Lower lobe of right lung (tissue), 2 donors: Measurements from ENCODE around the gene SMARCD3. TPM values are rescaled to one million over a fixed set of nuclear protein-coding genes. Genes with fewer than 3 reads are reported as not detected.

Experiments used
- ATAC-seq, 2 donors: fragments of 200-7000 bp; cut with Tn5 transposase; one replicate each; pipeline ENCODE4 v1.9.1; 2020 to 2022; ENCODE audit warnings: mild to moderate bottlenecking in 2 of 2, moderate library complexity in 2 of 2
- DNase-seq: peaks from one replicate; pipeline ENCODE4 v3.0.0-alpha.2; 2020
- H3K27ac ChIP-seq: fragments of 200-600 bp; one replicate; pipeline ENCODE4 v1.8.0; 2022
- H3K27me3 ChIP-seq: fragments of 200-600 bp; one replicate; pipeline ENCODE4 v1.8.0; 2022; ENCODE audit warnings: low read depth
- H3K36me3 ChIP-seq: fragments of 200-600 bp; one replicate; pipeline ENCODE4 v1.8.0; 2022; ENCODE audit warnings: mild to moderate bottlenecking
- H3K4me1 ChIP-seq: fragments of 200-600 bp; one replicate; pipeline ENCODE4 v1.8.0; 2022
- H3K4me3 ChIP-seq: fragments of 200-600 bp; one replicate; pipeline ENCODE4 v1.8.0; 2022; ENCODE audit warnings: mild to moderate bottlenecking
- H3K9me3 ChIP-seq: fragments of 200-600 bp; one replicate; pipeline ENCODE4 v1.8.0; 2022
- intact Hi-C: fragments of 100-400 bp; cut with DNase I; formaldehyde crosslinking; loops from one replicate; pipeline ENCODE4 v1.11.0; 2022
- long read RNA-seq: library from polyadenylated mRNA; unstranded; transcript quantifications from one replicate; pipeline ENCODE4 v2.0.0, GENCODE V29; 2021
- total RNA-seq: library from RNA; stranded (reverse); fragmentation: NEBNext Ultra II Directional; extraction: Animal tissue kit (Norgen Biotek cat#: 25700); gene quantifications from one replicate; pipeline ENCODE4 v1.2.1, GENCODE V29; 2021
- TF ChIP-seq, protein P1 (sequence below): fragments of 200-600 bp; IDR thresholded peaks from one replicate; pipeline ENCODE4 v1.8.0; 2022; ENCODE audit warnings: antibody characterized with exemption, mild to moderate bottlenecking
- donor health status: DM: no; HTN: yes; CAD: no; lungs with severe emphysema.

SMARCD3 gene
- 53.1 TPM for total RNA-seq
- long read RNA-seq, transcript SMARCD3-203 (14 exons, 2,018 nt): major isoform, 61 of 108 reads
- long read RNA-seq, transcript SMARCD3-201 (13 exons, 1,993 nt): minor isoform, 13 of 108 reads
- long read RNA-seq, partial matches to known transcripts: 11 of 108 reads
- long read RNA-seq, other reads (novel, unspliced or antisense): 20 of 108 reads

DNA sequence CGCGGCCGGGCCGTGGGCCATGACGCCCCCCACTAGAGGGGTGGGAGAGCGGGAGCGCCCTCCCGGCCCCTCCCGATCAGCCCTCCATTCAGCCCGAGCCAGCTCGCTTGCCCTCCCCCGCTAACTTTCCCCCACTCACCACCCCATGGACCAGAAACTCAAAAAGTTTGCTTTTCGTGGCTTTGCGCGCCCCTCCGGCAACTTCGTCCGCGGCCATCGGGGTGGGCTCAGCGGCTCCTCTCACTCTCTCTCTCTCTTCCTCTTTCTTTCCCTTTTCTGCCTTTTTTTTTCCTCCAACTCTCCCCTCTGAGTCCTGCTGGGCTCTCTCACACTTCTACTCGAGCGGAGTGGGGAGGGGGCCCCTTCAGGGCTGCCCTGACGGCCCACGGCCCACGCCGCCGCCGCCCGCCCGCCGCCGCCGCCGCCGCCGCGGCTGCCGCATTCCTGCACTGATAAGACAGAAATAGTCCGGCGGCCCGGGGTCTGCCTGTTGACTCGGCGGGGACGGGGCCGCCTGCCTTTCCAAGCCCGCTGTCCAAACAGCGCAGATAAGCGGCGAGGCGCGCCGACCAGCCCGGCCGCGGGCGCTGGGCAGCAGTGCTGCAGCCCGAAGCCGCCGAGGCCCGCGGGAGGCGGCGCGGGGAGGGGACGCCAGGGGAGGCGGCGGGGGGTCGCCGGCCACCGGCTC lies at the start of gene SMARCD3:
Gene SMARCD3, minus strand, starts transcription at position 349 of the 688 bp plus-strand sequence. Its CDS starts 132 bp downstream, at position 217.
- TF ChIP-seq, protein P1, sequence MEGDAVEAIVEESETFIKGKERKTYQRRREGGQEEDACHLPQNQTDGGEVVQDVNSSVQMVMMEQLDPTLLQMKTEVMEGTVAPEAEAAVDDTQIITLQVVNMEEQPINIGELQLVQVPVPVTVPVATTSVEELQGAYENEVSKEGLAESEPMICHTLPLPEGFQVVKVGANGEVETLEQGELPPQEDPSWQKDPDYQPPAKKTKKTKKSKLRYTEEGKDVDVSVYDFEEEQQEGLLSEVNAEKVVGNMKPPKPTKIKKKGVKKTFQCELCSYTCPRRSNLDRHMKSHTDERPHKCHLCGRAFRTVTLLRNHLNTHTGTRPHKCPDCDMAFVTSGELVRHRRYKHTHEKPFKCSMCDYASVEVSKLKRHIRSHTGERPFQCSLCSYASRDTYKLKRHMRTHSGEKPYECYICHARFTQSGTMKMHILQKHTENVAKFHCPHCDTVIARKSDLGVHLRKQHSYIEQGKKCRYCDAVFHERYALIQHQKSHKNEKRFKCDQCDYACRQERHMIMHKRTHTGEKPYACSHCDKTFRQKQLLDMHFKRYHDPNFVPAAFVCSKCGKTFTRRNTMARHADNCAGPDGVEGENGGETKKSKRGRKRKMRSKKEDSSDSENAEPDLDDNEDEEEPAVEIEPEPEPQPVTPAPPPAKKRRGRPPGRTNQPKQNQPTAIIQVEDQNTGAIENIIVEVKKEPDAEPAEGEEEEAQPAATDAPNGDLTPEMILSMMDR: no peak
- intact Hi-C loops: no loop called here
- H3K27ac ChIP-seq: peak within 1 kb of the TSS; percentile 89
- H3K9me3 ChIP-seq: no peaks in the 10 kb centered on the region
- ATAC-seq (peak; percentile 51 to 68), DNase-seq (peak; percentile 74)
- peak within 1 kb of the TSS; percentile 62 for H3K4me3 ChIP-seq
- H3K27me3 ChIP-seq: peaks cover 27% of the 10 kb centered on the region
- H3K4me1 ChIP-seq: peaks cover 75% of the 10 kb centered on the region
- no peaks in the 10 kb centered on the region for H3K36me3 ChIP-seq

DNA sequence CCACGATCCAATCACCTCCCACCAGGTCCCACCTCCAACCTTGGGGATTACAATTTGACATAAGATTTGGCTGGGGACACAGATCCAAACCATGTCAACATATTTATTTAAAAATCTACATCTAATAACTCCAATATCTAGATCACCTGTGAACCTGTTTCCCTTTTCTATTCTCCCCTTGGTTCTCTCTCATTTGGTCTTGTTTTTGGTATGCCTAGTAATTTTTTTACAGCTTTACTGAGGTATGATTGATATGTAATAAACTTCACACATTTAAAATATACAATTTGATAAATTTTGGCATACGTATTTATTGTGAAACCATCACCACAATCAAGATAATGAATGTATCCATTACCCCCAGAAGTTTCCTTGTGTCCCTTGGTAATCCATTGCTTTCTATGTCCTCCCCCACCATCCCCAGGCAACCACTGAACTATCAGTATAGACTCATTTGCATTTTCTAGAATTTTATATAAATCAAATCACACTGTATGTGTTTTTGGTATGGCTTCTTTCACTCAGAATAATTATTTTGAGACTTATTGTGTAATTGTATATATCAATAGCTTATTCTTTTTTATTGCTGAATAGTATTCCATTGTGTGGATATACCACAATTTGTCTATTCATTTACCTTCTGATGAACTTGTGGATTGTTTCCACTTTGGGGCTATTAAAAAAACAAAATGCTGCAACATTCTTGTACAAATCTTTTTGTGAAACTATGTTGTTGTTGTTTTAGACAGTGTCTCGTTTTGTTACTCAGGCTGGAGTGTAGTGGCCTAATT lies 47.9 kb upstream of the SMARCD3 start:
- Histone ChIP-seq H3K9me3 (no peaks in the 10 kb centered on the region), H3K4me3 (no peak overlapping the region), H3K36me3 (no peaks in the 10 kb centered on the region), H3K27ac (no peak overlapping the region), H3K27me3 (no peaks in the 10 kb centered on the region), H3K4me1 (no peaks in the 10 kb centered on the region)
- no peak for ATAC-seq
- intact Hi-C loops: no loop called here
- no peak for DNase-seq
- TF ChIP-seq, protein P1: no peak

DNA sequence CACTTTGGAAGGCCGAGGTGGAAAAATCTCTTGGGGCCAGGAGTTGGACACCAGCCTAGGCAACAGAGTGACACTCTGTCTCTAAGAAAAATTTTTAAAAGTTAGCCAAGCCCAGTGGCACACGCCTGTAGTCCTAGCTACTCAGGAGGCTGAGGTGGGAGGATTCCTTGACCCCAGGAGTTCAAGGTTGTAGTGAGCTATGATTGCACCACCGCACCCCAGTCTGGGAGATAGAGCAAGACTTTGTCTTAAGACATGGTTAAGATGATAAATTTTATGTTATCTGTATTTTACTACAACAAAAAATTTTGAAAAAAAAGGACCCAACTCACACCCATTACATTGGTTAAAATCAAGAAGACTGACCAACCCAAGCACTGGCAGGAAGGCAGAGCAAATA lies 44.4 kb upstream of the SMARCD3 start:
- H3K27ac ChIP-seq: no peak overlapping the region
- intact Hi-C loops: no loop called here
- H3K4me3 ChIP-seq: no peak overlapping the region
- ATAC-seq: no peak
- no peaks in the 10 kb centered on the region for H3K9me3 ChIP-seq
- no peak for DNase-seq
- no peaks in the 10 kb centered on the region for H3K27me3 ChIP-seq
- TF ChIP-seq, protein P1: no peak
- no peaks in the 10 kb centered on the region for H3K36me3 ChIP-seq
- no peaks in the 10 kb centered on the region for H3K4me1 ChIP-seq

DNA sequence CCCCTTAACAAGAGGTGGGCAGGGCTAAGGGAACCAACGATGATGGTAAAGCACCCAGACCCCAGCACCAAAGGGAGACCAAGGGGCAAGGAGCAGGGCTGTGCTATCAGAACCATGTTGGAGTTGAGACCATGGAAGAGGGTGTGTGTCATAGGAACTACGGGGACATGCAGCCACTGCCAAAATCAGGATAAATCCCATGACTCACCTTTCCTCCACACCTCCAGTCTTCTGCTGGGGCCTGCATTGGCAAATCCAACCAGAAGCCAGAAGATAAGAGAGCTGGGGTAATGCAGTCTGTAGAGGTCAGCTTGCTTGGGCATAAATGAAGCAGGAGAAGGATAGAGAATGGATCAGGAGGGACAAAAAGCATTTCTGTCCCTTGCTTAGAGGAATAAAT lies 42.7 kb upstream of the SMARCD3 start:
- Histone ChIP-seq H3K27me3 (no peaks in the 10 kb centered on the region), H3K36me3 (no peaks in the 10 kb centered on the region), H3K4me1 (peaks cover 4% of the 10 kb centered on the region), H3K9me3 (no peaks in the 10 kb centered on the region), H3K4me3 (no peak overlapping the region), H3K27ac (no peak overlapping the region)
- DNase-seq (no peak), ATAC-seq (no peak)
- intact Hi-C loops: no loop called here
- TF ChIP-seq, protein P1: no peak

DNA sequence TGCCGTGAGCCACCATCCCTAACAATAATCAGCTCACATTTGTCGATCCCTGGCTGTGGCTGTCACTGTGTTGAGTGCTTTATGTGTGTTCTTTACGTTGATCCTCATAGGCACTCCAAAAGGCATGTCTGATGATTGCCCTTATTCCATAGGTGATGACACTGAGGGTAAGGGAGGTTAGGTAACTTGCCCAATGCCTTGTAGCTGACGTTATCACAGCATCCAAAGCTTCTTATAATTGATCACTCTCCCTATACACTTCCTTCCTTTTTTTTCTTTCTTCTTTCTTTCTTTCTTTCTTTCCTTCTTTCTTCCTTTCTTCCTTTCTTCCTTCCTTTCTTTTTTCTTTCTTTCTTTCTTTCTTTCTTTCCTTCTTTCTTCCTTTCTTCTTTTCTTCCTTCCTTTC lies 41.9 kb upstream of the SMARCD3 start:
- Histone ChIP-seq H3K36me3 (no peaks in the 10 kb centered on the region), H3K27ac (no peak overlapping the region), H3K27me3 (no peaks in the 10 kb centered on the region), H3K4me3 (no peak overlapping the region), H3K9me3 (no peaks in the 10 kb centered on the region), H3K4me1 (peaks cover 5% of the 10 kb centered on the region)
- ATAC-seq (no peak), DNase-seq (no peak)
- TF ChIP-seq, protein P1: no peak
- intact Hi-C loops: no loop called here
